ENCODE results near the gene BCL11B. TPM values are rescaled to one million over a fixed set of nuclear protein-coding genes. Genes with fewer than 3 reads are reported as not detected.

The BCL11B gene
- total and polyA plus RNA-seq, 10 of the 15 experiments (the other 5 are each of a cell fraction or from before 2014, with no cell fraction given): 0.38 to 5.5 (median 1.3) TPM

DNA sequence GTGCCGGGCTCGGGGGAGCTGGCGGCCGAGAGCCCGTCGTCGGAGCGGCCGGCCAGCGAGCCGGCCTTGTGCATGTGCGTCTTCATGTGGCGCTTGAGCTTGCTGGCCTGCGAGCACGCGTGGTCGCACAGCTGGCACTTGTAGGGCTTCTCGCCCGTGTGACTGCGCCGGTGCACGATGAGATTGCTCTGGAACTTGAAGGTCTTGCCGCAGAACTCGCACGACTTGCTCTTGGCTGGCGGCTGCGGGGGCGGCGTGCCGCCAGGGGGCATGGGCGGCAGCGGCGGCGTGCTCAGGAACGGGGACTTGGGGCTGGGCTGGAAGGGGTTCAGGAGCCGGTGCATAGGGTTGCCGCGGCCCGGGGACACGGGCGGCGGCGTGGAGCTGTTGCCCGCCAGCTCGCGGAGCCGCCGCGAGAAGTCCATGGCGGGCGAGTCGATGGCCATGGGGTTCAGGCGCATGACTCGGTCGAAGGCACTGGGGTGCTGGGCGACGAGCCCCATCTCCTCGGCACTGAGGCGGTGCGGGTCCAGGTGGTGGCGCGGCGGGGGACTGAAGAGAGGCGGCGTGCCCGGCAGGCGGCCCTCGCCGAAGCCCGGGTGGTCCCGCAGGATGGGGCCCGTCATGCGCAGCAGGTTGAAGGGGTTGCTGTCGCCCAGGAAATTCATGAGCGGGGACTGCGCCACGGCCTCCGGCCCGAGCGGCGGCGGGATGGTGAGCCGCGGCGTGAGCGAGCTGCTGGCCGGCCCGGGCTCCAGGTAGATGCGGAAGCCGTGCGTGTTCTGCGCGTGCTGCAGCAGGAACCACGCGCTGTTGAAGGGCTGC lies 96.5 kb downstream of the BCL11B start:
- Histone ChIP-seq H4K20me1 (ENCODE audit: control insufficient read depth, insufficient read depth) (no peaks in the 10 kb centered on the region), H3K36me3 (ENCODE audit: control insufficient read depth in 2 of 2, insufficient read depth in 2 of 2, low read length in 1 of 2) (no peaks in the 10 kb centered on the region), H3K4me1 (ENCODE audit: control insufficient read depth, insufficient read depth, low read length) (no peaks in the 10 kb centered on the region), H3K4me2 (ENCODE audit: control insufficient read depth, insufficient read depth) (no peak overlapping the region), H2AFZ (ENCODE audit: control insufficient read depth, low read depth, low read length) (no peak overlapping the region), H3K9ac (ENCODE audit: control insufficient read depth, insufficient read depth, low read length) (no peak overlapping the region), H3K9me3 (replicated peaks; ENCODE audit: control insufficient read depth, insufficient read depth, low read length) (no peaks in the 10 kb centered on the region; the same call in 2 of the 3 replicates), H3K4me3 (no peak overlapping the region), H3K27me3 (replicated peaks in 1 of 2; ENCODE audit: control insufficient read depth in 2 of 2, insufficient read depth in 2 of 2, low read length in 1 of 2) (no peaks in the 10 kb centered on the region), H3K79me2 (ENCODE audit: control insufficient read depth, insufficient read depth, low read length) (no peaks in the 10 kb centered on the region), H3K27ac (ENCODE audit: control insufficient read depth, insufficient read depth) (no peak overlapping the region)
- 95% methylated on average over 62 of the region's 95 CpGs for WGBS (ENCODE audit: insufficient coverage, insufficient replicate concordance, low lambda C conversion rate, missing lambda C conversion rate)
- ChIA-PET RAD21 (ENCODE audit: unreplicated experiment) (no interaction called here), SMC1A (ENCODE audit: uncharacterized antibody, unreplicated experiment) (no interaction called here), CTCF (no interaction called here), POLR2A (no interaction called here)
- DNase-seq (ENCODE audit: low read depth, low spot score) (no peak), FAIRE-seq (no peak), ATAC-seq (no peak)
- intact Hi-C loops (cut with micrococcal nuclease; ENCODE audit: unreplicated experiment) (no loop called here), in situ Hi-C loops (cut with MboI) (no loop called here)
- no TSS peak for BruUV-seq (replicated peaks)
- TF ChIP-seq KLF5 (IDR thresholded peaks at IDR 0.05; ENCODE audit: partially characterized antibody): no peak
- TF ChIP-seq TCF12 (IDR thresholded peaks at IDR 0.05; ENCODE audit: low read depth, low read length): no peak
- no peak for TF ChIP-seq CBX3 (IDR thresholded peaks at IDR 0.05; ENCODE audit: borderline replicate concordance, low read depth)
- TF ChIP-seq, protein P1, sequence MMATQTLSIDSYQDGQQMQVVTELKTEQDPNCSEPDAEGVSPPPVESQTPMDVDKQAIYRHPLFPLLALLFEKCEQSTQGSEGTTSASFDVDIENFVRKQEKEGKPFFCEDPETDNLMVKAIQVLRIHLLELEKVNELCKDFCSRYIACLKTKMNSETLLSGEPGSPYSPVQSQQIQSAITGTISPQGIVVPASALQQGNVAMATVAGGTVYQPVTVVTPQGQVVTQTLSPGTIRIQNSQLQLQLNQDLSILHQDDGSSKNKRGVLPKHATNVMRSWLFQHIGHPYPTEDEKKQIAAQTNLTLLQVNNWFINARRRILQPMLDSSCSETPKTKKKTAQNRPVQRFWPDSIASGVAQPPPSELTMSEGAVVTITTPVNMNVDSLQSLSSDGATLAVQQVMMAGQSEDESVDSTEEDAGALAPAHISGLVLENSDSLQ (IDR thresholded peaks at IDR 0.05): no peak
- TF ChIP-seq, protein P2, sequence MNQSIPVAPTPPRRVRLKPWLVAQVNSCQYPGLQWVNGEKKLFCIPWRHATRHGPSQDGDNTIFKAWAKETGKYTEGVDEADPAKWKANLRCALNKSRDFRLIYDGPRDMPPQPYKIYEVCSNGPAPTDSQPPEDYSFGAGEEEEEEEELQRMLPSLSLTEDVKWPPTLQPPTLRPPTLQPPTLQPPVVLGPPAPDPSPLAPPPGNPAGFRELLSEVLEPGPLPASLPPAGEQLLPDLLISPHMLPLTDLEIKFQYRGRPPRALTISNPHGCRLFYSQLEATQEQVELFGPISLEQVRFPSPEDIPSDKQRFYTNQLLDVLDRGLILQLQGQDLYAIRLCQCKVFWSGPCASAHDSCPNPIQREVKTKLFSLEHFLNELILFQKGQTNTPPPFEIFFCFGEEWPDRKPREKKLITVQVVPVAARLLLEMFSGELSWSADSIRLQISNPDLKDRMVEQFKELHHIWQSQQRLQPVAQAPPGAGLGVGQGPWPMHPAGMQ (IDR thresholded peaks at IDR 0.05; ENCODE audit: borderline replicate concordance): no peak
- TF ChIP-seq TCF3 (IDR thresholded peaks at IDR 0.05; ENCODE audit: borderline replicate concordance, insufficient read depth, low read depth, low read length): no peak
- no peak for TF ChIP-seq ASH2L (IDR thresholded peaks at IDR 0.05; ENCODE audit: borderline replicate concordance, low read depth)
- TF ChIP-seq IKZF1 (conservative IDR thresholded peaks at IDR 0.05): no peak
- no peak for TF ChIP-seq ZBED1 (IDR thresholded peaks at IDR 0.05; ENCODE audit: borderline replicate concordance)
- TF ChIP-seq, protein P3, sequence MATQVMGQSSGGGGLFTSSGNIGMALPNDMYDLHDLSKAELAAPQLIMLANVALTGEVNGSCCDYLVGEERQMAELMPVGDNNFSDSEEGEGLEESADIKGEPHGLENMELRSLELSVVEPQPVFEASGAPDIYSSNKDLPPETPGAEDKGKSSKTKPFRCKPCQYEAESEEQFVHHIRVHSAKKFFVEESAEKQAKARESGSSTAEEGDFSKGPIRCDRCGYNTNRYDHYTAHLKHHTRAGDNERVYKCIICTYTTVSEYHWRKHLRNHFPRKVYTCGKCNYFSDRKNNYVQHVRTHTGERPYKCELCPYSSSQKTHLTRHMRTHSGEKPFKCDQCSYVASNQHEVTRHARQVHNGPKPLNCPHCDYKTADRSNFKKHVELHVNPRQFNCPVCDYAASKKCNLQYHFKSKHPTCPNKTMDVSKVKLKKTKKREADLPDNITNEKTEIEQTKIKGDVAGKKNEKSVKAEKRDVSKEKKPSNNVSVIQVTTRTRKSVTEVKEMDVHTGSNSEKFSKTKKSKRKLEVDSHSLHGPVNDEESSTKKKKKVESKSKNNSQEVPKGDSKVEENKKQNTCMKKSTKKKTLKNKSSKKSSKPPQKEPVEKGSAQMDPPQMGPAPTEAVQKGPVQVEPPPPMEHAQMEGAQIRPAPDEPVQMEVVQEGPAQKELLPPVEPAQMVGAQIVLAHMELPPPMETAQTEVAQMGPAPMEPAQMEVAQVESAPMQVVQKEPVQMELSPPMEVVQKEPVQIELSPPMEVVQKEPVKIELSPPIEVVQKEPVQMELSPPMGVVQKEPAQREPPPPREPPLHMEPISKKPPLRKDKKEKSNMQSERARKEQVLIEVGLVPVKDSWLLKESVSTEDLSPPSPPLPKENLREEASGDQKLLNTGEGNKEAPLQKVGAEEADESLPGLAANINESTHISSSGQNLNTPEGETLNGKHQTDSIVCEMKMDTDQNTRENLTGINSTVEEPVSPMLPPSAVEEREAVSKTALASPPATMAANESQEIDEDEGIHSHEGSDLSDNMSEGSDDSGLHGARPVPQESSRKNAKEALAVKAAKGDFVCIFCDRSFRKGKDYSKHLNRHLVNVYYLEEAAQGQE (IDR thresholded peaks at IDR 0.05; ENCODE audit: low read depth, low read length): no peak
- no peak for TF ChIP-seq YBX1 (IDR thresholded peaks at IDR 0.05)
- TF ChIP-seq, protein P4, sequence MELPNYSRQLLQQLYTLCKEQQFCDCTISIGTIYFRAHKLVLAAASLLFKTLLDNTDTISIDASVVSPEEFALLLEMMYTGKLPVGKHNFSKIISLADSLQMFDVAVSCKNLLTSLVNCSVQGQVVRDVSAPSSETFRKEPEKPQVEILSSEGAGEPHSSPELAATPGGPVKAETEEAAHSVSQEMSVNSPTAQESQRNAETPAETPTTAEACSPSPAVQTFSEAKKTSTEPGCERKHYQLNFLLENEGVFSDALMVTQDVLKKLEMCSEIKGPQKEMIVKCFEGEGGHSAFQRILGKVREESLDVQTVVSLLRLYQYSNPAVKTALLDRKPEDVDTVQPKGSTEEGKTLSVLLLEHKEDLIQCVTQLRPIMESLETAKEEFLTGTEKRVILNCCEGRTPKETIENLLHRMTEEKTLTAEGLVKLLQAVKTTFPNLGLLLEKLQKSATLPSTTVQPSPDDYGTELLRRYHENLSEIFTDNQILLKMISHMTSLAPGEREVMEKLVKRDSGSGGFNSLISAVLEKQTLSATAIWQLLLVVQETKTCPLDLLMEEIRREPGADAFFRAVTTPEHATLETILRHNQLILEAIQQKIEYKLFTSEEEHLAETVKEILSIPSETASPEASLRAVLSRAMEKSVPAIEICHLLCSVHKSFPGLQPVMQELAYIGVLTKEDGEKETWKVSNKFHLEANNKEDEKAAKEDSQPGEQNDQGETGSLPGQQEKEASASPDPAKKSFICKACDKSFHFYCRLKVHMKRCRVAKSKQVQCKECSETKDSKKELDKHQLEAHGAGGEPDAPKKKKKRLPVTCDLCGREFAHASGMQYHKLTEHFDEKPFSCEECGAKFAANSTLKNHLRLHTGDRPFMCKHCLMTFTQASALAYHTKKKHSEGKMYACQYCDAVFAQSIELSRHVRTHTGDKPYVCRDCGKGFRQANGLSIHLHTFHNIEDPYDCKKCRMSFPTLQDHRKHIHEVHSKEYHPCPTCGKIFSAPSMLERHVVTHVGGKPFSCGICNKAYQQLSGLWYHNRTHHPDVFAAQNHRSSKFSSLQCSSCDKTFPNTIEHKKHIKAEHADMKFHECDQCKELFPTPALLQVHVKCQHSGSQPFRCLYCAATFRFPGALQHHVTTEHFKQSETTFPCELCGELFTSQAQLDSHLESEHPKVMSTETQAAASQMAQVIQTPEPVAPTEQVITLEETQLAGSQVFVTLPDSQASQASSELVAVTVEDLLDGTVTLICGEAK (IDR thresholded peaks at IDR 0.05; ENCODE audit: borderline replicate concordance): no peak
- no peak for TF ChIP-seq ETV6 (conservative IDR thresholded peaks at IDR 0.05 in 1 of 2, IDR thresholded peaks at IDR 0.05 in 1 of 2; ENCODE audit: borderline replicate concordance in 1 of 2, low read depth in 1 of 2)
